GM12892 (cell line): Measurements from ENCODE around the gene ADA.

Source experiments
- POLR2A ChIP-seq: IDR thresholded peaks from 2 replicates; pipeline ENCODE4 v1.6.1; 2011; ENCODE audit warnings: low read depth, low read length, control low read depth
- POLR2AphosphoS5 ChIP-seq: IDR thresholded peaks from 2 replicates; pipeline ENCODE4 v1.6.1; 2011; ENCODE audit warnings: low read depth, low read length, control low read depth

GRCh38 chr20:44601236-44601671 is 50.2 kb downstream of the ADA start:
- TF ChIP-seq POLR2AphosphoS5 (no peak), POLR2A (no peak)
